GM21723 (cell line): ENCODE measurements around the gene MRPS22.

Experiments used
- ATAC-seq: cut with Tn5 transposase; IDR thresholded peaks from one replicate; pipeline ENCODE4 v1.9.1; 2021; ENCODE audit warnings: mild to moderate bottlenecking, moderate library complexity; ENCODE audit not compliant: unreplicated experiment

Gene MRPS22

DNA sequence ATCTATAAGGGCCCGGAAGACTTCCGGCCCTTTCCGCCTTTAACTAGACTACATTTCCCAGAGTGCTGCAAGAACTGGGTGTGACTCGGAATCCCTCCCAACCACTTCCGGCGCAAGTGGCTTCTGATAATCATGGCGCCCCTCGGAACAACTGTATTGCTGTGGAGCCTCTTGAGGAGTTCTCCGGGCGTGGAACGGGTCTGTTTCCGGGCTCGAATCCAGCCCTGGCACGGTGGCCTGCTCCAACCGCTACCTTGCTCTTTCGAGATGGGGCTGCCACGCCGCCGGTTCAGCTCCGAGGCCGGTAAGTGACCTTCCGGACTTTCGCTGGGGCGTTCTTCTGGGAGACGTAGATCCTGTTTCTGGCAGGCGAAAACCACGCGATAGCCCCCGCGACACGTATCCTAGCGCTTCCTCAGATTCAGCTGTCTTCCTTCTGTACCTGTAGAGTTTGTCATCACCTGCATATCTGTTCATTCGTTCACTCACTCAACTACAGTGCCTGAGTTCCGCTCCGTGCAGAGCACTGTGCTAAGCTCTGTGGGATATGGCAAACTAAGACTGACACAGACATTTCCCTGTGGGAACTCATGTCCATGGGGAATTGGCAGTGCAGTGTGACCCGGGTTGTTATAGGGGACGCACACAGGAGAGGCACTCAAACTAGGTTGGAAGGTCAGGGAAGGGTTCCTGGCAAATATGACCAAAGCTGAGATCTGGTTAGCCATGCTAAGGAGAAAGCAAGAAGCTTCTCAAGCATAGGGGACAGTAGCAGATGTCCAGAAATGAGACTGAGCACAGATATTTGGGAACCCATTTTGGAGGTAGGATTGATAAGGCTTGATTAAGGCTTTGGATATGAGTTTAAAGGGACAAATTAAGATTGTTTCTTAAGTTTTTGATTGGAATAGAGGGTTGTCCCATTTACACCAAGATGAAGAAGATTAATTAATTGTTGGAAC, at the start of gene MRPS22:
Gene MRPS22 (plus strand): TSS at position 126 of the 962 bp plus-strand sequence. CDS start 7 bp downstream, at position 133.
- ATAC-seq, result peak; percentile 99

DNA sequence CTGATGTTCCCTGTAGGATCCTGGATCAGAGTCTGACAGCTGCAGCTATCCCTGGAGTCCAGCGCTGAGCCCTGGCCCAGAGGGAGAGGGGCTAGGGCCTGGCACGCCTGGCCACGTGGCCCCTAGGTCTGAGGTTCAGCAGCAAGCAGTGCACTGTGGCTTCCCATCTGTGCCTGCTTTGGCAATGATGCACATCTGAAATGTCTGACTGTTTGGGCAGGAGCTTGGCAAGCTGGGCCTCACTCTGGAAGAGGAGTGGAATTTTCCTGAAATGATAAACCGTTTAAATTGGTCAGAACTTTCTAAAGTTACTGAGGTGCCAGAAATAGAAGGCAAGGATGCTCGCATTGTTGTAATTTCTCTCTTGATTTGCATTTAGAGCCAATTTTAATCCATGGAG, 48.8 kb upstream of the MRPS22 start:
- no peak for ATAC-seq

DNA sequence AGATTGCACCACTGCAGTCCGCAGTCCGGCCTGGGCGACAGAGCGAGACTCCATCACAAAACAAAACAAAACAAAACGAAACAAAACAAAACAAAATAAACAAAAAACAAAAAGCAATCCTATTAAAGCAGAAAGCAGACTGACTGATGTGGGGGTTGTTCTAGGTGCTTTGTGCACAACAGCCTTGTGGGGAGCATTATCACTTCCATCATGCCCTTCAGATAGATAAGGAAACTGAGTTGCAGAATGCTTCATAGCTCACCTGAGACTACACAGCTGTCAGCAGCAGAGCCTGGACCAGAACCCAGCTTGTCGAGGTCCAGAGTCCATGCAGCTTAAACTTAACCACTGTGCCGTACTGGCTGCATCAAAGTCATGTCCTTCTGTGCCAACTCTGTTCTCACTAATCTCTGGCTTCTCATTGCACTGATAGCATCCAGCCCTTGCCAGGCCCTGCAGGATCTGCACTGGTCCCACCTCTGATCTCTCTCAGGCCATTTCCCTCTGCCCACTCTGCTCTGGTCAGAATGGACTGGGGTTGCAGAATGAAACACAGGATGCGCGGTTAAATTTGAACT, 47.6 kb upstream of the MRPS22 start:
- ATAC-seq, result no peak

DNA sequence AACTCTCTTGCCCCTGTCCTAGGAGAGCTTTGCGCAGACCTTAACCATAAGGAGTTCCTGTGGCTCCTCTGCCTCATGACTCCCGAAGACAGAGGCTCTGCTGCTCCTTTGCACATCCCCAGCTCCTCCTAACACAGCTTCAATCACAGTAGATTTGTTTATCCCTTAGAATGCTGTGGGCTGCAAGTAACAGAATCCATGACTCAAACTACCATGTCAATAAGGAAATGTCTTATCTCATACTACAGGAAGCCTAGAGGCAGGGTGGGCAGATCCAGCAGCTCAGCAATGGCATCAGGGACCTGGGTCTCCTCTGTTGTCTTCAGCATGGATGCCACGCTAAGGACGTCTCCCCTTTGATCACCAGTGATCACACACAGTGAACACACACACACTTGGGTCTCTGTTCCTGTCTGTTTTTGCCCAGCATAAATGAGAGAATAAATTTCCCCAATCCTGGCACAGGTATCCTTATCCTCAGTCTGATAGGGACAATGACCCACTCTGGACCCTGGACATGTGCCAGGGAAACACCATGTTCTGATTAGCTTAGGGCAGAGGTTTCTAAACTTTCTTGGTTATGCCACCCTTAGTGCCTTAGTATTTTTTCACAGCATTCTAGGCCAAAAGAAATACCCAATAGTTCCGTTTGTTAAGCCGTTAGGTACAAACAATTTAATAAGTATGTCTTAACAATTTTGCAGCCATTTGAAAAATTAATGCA, 46.1 kb upstream of the MRPS22 start:
- ATAC-seq, result no peak

DNA sequence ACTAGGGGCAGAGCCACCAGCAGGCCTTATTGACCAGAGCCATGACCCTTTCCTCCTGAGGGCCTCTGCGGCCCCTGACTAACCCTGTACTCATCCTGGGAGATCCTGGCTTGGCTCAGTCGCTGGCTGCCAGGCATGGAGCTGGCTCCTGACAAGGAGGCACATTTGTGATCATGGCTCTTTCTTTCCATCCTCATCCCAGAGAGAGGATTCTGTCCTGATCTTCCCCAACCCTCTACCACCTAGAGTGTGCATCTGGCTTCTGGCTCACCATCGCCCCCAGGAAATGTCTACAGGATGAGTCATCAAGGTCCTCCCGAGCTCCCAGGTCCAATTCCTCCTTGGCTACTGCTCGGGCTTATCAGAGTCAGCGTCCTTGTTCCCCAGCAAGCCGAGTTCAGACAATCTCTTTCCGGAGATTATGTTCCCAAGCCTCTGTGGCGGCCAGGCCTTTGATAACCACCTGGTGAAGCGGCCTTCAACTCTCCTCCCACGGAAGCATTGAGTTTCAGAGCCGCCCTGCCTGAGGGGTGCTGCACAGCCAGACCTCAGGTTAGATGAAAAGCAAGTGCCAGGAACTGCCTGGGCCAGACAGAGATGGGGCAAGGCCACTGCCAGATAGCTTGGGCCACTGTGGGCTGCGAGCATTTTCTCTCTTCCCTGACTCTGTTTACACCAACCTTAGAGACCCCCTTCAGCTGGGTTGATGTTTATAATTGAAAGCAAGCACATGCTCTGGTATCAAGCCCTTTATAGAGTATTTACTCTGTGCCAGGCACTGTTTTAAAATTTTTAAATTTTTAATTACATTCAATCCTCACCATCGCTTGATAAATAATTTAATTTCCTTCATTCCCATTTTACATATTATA, 44.3 kb upstream of the MRPS22 start:
- no peak for ATAC-seq

DNA sequence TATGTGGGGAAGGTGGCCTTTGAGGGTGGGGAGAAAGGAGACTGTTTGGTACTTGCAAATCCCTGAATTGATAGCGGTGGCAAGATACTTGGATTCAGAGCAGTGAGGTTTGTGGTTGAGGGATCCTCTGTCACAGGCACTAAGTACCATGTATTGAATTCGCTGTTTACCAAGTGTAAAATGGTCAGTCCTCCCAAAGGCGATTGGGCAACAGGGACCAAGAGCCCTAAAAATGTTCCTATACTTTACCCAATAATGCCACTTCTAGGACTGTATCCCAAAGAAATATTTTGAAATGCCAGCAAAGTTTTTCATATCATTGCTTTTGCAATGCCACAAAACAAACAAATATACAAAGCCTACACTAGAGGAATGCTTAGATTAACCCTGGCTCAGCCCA, 43.4 kb upstream of the MRPS22 start:
- no peak for ATAC-seq

DNA sequence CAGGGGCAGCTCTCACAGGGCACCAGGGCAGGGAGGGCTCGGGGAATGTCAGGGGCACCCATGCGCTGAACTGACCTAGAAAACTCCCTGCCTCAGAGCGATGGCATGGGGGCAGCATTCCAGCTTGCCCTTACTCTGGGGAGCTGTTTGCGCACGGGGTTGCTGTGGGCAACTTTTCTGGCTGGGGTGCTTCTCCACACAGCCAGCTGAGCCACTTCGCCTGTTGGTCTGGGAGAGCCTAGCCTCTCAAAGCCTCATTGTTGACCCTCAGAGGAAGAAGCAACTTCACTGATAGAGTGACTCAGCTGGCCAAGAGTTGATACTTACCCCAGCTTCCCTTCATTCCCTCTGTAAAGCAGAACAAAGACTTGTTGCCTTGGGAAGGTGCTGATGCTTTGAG, 42.6 kb upstream of the MRPS22 start:
- no peak for ATAC-seq

DNA sequence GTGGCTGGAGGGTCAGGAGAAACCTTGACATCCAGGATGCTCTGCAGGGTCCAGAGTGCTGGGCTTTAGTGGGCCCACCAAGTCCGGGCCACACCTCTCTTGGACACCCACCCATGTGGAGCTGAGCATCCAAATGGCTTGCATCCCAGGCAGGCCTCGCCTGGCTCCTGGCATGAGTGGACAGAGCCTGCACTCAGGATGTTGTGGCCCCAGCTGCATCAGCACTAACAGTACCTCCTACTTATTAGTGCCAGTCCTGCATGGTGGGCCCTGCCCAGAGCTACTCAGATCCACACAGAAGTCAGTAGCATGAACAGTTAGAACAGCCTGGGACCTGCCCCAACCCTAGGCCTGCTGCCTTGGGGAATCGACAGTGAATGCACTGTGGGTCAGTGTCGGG, 42.2 kb upstream of the MRPS22 start:
- no peak for ATAC-seq

DNA sequence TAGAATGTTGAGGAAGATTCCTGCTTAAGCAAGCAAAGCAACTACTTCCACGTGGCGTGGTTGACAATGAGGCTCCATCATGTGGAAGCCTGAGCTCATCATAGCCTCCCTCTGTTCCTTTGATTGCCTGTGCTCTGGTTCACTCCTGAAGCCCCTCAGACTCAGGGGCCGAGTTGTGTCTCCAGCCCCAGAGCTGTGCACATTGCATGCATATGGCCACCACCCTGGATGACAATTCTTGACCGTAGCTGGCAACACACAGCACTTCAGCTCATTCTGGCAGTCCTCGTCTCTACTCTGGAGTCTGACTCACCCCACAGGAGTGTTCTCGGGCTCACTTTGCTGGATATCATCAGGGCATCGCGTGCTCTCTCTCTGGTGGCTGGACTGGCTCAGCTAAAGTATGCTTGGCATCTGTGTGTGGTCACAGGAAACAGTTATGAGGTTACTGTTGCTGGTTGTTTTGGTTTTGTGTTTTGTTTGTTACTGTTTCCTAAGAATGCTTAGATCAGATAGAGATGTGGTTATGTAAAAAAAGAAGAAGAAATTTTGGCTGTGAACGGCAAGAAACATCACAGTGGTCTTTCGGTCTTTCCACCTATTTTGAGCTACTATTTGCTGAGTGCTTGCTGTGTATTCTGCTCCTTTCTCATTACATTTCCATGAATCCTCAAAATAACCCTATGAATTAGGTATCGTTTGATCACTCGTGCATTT, 41.6 kb upstream of the MRPS22 start:
- ATAC-seq, result no peak

DNA sequence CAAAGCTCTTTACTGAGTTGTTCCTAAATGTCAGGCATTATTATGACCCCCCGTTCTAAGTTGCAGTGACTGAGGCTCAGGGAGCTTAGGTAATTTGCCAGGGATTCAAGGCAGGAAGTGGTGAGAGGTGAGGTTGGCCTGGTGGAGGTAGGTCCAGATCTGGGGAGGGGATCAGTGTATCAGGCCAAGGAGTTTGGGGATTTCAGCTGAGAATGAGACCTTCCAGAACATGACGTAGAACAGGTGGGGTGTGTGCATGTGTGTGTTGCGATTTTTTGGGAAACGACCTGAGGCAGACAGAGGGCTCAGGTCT, 41.1 kb upstream of the MRPS22 start:
- no peak for ATAC-seq

DNA sequence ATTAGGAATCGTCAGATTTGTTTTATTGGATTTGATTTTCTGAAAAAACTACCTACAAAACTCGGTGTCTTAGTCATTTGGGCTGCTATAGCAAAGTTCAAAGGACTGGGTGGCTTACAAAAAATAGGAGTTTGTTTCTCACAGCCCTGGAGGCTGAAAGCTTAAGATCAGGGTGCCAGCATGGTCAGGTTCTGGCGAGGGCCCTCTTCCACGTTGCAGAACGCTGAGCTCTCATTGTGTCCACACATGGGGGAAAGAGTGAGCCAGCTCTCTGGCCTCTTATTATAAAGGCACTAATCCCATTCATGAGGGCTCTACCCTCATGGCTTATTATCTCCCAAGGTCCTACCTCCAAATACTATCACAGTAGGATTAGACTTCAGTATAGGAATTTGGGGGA, 40.6 kb upstream of the MRPS22 start:
- ATAC-seq, result no peak

DNA sequence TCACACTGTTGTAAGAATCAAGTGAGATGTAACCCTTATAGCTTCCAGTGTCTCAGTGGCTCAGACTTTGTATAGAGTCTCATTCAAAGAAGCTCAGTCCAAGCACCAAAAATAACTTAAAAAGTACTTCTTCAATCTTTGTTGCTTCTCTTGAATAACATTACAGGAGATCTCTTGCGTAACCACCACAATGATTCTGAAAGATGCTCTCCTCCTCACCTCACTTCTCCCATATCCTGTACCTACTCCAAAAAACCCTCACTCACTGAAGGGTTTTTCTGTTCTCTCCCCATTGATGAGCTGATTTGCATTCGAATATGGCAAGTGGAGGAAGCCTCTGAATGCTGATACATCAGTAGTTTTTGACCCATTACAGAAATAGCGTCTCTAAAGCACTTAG, 39.4 kb upstream of the MRPS22 start:
- no peak for ATAC-seq

DNA sequence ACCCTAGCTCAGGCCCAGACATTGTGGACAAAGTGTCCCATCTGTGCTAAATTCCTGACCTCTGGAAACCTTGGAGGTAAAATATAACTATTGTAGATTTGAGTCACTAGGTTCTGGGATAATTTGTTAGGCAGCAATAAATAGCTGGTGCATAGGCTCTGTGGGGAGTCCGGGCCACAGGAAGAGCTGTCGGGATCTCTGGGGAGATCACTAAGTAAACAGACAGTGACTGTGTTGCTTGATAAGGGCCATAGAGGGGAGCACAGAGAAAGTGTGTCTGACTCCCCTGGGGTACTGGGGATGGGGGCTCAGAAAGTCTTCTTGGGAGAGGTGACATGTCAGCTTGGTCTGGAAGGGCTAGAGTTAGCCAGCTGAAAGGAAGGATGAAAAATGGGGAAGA, 37.7 kb upstream of the MRPS22 start:
- no peak for ATAC-seq

DNA sequence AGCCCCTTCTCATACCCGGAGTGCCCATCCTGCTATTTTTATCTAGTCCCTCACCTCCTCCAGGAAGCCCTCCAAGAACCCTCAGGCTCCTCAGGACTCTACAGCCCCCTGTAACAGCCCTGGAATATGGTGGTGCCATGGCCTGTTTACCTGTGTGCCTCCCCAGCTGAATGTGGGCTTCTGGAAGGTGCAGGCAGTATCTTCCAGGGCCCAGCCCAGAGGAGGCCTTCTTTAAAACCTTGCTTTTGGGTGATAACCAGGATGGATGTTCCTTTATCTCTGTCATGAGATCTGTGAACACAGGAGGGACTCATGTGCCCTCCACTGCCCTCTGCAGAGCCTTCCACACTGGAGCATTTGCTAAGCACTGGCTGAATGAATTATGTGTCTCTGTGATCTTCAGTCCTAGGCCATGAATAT, 36.7 kb upstream of the MRPS22 start:
- no peak for ATAC-seq

DNA sequence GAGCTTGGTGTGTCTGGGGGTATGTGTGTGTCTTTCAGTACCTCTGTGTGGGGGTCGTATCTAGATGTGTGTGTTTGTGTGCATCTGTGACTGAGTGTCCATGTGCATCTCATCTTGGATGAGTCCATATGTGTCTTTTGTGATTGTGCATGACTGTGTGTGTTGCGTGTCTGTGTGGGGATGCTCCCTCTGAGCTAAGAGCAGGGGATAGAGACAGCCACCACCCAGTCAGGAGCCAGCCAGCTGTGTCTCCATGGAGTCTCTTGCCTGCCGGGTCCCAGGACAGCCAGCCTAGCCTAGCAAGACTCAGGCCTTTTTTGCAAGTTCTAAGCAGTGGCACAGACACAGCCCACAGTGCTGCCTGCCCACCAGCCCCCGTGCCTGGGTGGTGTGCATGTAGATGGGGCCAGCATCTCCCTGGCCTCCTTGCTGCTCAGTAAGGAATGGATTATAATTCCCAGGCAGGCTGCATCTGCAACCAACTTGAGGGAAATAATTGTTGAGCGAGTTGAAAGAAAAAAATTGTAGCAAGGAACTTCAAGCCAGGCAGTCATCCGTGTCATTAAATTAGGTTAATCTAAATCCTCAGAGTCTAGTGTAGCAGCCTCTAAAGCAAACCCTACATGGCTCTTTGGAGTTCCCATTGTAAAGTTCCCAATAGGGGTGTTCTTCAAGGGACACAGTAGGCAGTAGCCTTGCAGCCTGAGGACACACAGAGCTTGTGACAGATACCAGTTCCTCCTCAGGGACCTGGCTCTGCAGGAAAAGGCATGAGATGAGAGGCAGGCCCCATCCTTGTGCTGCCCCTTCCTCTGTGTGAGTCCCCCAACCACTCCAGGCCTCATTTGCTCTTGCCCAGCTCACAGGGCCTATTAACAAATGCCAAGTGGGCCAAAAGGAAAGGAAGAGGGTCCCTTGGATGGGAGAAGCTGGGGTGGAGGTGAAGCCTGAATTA, 35.9 kb upstream of the MRPS22 start:
- no peak for ATAC-seq

DNA sequence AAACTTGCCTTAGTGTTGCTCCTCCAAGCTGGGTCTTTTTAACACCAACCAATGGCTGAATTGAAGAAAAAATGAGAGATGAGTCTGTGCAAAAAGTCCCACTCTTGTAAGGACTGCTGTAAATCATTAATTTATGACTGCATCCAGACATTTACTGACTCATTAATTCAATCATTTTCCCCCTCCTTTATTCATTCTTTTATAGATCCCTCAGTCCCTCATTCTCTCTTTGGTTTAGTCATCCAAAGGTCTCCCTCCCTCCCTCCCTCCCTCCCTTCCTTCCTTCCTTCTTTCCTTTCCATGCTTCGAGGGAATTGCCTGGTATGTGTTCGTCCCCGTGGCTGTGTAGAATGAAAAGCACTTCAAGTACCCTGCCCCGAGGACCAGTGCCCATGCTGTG, 35.3 kb upstream of the MRPS22 start:
- ATAC-seq, result no peak

DNA sequence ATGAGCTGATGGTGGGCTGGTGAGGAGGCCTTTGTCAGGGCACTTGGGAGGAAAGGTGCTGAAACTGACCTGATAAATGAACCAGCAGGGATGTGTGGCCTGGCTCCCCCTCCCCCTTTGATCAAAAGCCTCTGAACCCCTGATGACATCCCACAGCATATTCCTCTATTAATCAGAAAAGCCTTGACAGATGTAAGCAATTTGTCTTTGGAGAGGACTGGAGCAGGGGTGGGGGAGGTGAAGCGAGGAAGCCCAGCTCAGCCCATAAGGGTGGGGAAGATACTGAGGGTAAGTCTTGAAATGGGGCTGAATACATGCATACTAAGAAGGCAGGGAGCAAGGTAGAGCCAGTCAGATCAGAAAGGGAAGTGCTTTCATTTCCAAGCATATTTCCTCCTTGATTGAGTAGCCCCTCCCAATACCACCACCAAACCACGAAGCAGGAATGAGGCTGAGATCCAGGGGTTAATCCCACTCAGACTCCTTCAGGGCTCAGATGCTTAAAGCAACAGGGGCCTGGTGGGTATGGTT, 34.7 kb upstream of the MRPS22 start:
- ATAC-seq, result no peak

DNA sequence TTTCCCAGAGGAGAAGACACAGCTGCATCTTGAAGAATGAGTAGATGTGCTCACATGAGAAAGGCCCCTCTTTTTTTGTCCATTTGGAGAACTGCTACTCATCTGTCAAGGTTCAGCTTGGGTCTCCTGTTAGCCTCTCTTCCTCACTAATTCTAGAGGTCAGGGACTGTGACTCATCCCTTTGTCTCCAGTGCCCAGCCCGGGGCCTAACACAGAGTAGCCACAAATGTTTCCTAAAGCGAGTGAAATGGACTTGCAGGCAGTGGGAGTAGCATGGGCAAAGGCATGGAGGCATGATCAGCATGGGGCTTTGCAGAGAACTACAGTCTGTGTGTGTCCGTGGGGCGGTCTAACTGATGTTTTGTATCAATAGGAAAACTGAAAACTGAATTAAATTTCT, 33.9 kb upstream of the MRPS22 start:
- no peak for ATAC-seq

DNA sequence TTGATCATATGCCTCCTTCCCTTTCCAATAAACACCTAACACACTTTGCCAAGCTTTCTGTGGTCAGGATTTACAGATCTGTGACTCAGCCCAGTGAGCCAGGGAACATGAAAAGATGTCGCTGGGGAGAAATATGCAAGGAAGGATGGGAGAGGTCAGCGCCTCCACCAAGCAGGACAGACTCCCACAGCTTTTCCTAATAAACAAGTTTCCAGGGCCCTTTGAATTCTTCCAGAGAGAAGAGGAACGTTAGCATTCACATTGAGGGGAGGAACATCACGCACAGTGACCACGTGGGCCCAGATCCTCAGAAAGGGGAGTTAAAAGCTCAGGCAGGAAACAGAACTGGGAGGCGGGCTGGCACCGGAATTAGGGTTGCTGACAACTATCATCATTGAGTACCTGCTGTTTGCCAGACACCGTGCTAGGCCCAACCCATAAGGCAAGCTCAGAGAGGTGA, 33.3 kb upstream of the MRPS22 start:
- no peak for ATAC-seq
